H7 (cell line): Measurements from ENCODE around the gene FSTL4. TPM values are rescaled to one million over a fixed set of nuclear protein-coding genes. Genes with fewer than 3 reads are reported as not detected.

ENCODE experiments used
- DNase-seq: peaks from one replicate; pipeline ENCODE4 v3.0.0; 2012
- H3K27me3 ChIP-seq: 2 replicates; pipeline ENCODE4 v1.6.0; 2011; ENCODE audit warnings: mild to moderate bottlenecking, low read length; ENCODE audit not compliant: control insufficient read depth, insufficient read depth
- H3K36me3 ChIP-seq: replicated peaks from 2 replicates; pipeline ENCODE4 v1.5.1; 2011; ENCODE audit warnings: low read length; ENCODE audit not compliant: control insufficient read depth, insufficient read depth
- H3K4me3 ChIP-seq: 2 replicates; pipeline ENCODE4 v1.5.1; 2011; ENCODE audit warnings: low read depth, mild to moderate bottlenecking, control low read depth, low read length, moderate library complexity; ENCODE audit not compliant: insufficient read depth
- total RNA-seq: library from RNA; depleted of rRNA; stranded (reverse); fragments of >200 nt; shearing (Covaris generic); gene quantifications from 2 replicates; pipeline ENCODE4 v1.2.3, GENCODE V29; 2014

FSTL4 gene
- total RNA-seq, 1 experiment from 2014 or later: 2.4 TPM

DNA sequence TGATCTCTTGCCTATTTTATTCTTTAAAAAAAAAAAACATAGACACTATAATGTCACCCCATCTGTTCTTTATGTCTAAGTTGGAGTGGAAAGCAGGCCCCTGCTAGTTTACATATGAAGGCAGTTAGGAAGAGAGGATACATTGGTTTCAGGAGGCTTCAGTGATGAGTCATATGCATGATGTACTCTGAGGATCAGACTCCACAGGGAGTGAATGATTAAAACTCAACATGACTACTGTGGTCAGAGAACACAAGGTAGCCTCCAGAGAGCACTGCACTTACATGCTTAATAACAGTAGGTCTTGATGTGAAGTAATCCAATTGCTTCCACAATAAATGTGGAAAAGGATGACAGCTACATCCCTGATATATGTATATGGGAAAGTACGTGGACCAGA is 22.7 kb upstream of the FSTL4 start:
- Histone ChIP-seq H3K4me3 (no peak overlapping the region), H3K36me3 (no peaks in the 10 kb centered on the region), H3K27me3 (no peaks in the 10 kb centered on the region)
- no peak for DNase-seq

GRCh38 chr5:133627180-133627579 is 14.8 kb upstream of the FSTL4 start:
- Histone ChIP-seq H3K36me3 (no peaks in the 10 kb centered on the region), H3K4me3 (no peak overlapping the region), H3K27me3 (no peaks in the 10 kb centered on the region)
- no peak for DNase-seq

- no peak overlapping the region for H3K4me3 ChIP-seq
- H3K36me3 ChIP-seq: no peaks in the 10 kb centered on the region
- no peaks in the 10 kb centered on the region for H3K27me3 ChIP-seq
- DNase-seq: no peak
These were observed 12.0 kb upstream of the FSTL4 start for GRCh38 chr5:133624316-133624715.

- Histone ChIP-seq H3K27me3 (peaks cover 13% of the 10 kb centered on the region), H3K36me3 (no peaks in the 10 kb centered on the region), H3K4me3 (no peak overlapping the region)
- no peak for DNase-seq
These were observed 5.8 kb upstream of the FSTL4 start for GRCh38 chr5:133618141-133618540.

DNA sequence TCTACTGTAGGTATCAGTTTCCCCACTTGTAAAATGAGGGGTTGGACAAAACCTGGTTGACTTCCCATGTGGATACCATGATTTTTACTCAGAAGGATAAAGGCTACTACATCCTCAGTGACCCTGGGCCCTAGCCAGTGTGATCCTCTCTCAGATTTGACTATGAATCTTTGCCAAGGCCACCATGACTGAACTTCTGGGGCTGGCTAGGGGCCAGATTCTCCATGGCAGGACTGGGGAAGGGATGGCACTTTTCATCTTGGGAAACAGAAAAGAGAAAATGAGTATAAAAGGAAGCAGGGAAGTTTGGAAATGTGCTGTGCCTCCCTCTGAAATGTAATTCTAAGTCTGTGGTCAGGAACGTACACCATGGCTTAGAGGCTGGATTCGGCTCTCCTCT is 1.4 kb upstream of the FSTL4 start:
- Histone ChIP-seq H3K4me3 (no peak overlapping the region), H3K36me3 (no peaks in the 10 kb centered on the region), H3K27me3 (peaks cover 49% of the 10 kb centered on the region)
- peak; percentile 3 for DNase-seq

GRCh38 chr5:133613184-133613583 is 843 bp upstream of the FSTL4 start:
- peaks cover 51% of the 10 kb centered on the region for H3K27me3 ChIP-seq
- no peak for DNase-seq
- no peaks in the 10 kb centered on the region for H3K36me3 ChIP-seq
- no peak overlapping the region for H3K4me3 ChIP-seq

GRCh38 chr5:133611357-133612248 is 738 bp downstream of the FSTL4 start:
- peak overlapping the region; percentile 44 for H3K4me3 ChIP-seq
- peaks cover 52% of the 10 kb centered on the region for H3K27me3 ChIP-seq
- DNase-seq: peak; percentile 79
- no peaks in the 10 kb centered on the region for H3K36me3 ChIP-seq

- Histone ChIP-seq H3K4me3 (peak overlapping the region; percentile 44), H3K36me3 (no peaks in the 10 kb centered on the region), H3K27me3 (peaks cover 52% of the 10 kb centered on the region)
- peak; percentile 92 for DNase-seq
These were observed 1.6 kb downstream of the FSTL4 start for GRCh38 chr5:133610489-133611356.

- Histone ChIP-seq H3K36me3 (no peaks in the 10 kb centered on the region), H3K4me3 (no peak overlapping the region), H3K27me3 (peaks cover 32% of the 10 kb centered on the region)
- DNase-seq: peak; percentile 12
These were observed 4.9 kb downstream of the FSTL4 start for GRCh38 chr5:133607451-133607850.

DNA sequence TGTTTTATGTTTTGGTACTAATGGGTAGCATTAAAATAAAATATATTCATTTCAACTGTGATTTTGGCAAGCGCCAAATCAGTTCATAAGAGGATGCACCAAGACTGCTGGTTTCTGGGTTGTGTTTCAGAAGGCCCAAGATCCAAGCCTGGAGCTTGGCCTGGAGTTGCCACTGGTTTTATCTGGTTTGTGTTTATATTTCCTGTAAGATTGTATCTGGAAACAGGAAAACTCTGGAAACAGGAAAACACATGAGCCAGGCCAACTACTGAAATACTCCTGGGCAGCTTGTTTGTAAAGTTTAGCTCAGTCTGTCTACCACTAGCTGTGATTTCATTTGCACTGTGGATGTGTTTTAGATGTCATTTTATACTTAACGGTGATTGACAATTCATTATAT is 5.5 kb downstream of the FSTL4 start:
- peak; percentile 2 for DNase-seq
- no peak overlapping the region for H3K4me3 ChIP-seq
- H3K36me3 ChIP-seq: no peaks in the 10 kb centered on the region
- peaks cover 27% of the 10 kb centered on the region for H3K27me3 ChIP-seq

- H3K4me3 ChIP-seq: no peak overlapping the region
- peak; percentile 3 for DNase-seq
- H3K36me3 ChIP-seq: no peaks in the 10 kb centered on the region
- H3K27me3 ChIP-seq: peaks cover 13% of the 10 kb centered on the region
These were observed 7.0 kb downstream of the FSTL4 start for GRCh38 chr5:133605323-133605722.

DNA sequence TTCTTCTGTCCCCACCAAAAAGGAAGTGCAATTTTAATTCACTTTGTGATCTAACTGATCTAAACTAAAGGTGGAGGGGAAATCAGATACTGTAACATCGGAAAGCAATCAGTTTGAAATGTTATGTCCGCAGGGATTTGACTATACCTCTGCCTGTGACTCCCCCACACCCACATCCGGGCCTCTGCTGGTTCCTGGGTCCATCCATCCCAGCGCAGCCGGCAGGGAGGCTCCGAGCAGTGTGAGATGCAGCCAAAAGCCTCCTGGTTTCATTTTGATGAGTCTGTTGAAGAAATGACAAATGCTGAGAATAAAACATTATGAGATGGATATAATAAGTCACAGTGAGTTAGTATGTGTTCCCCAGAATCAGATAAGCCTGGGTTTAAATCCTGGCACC is 8.6 kb downstream of the FSTL4 start:
- DNase-seq: peak; percentile 29
- H3K36me3 ChIP-seq: no peaks in the 10 kb centered on the region
- H3K4me3 ChIP-seq: no peak overlapping the region
- peaks cover 2% of the 10 kb centered on the region; the same call in 1 of the 2 replicates for H3K27me3 ChIP-seq

- peak; percentile 28 for DNase-seq
- no peak overlapping the region for H3K4me3 ChIP-seq
- H3K36me3 ChIP-seq: no peaks in the 10 kb centered on the region
- H3K27me3 ChIP-seq: no peaks in the 10 kb centered on the region; the same call in 1 of the 2 replicates
These were observed 9.4 kb downstream of the FSTL4 start for GRCh38 chr5:133602835-133603380.

DNA sequence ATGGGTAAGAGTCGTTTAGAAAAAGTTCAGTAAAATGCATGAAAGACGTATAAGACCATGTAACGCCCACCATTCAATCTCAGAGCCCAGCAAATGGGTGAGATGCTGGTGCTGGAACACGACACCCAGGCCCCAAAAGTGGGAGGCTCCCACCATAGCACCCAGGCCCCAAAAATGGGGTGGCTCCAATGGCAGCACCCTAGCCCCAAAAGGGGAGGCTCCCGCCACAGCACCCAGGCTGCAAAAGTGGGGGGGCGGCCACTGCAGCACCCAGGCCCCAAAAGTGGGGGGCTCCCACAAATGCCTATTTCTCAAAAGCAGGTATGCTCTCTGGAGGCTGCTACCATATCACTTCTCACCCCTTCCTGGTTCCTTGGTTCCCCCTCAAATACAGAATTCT is 12.7 kb downstream of the FSTL4 start:
- no peaks in the 10 kb centered on the region for H3K36me3 ChIP-seq
- no peak for DNase-seq
- H3K4me3 ChIP-seq: no peak overlapping the region
- H3K27me3 ChIP-seq: no peaks in the 10 kb centered on the region; the same call in 1 of the 2 replicates
